Prostate gland (tissue), 2 donors: ENCODE measurements around the gene ZC3H7A.

Source experiments
- POLR2A ChIP-seq: fragments of 450-650 bp; IDR thresholded peaks from one replicate; pipeline ENCODE4 v1.6.1; 2016; ENCODE audit warnings: antibody characterized with exemption, mild to moderate bottlenecking
- POLR2AphosphoS5 ChIP-seq: sonication (generic); formaldehyde crosslinking; IDR thresholded peaks from one replicate; pipeline ENCODE4 v1.6.1; 2017; ENCODE audit warnings: antibody characterized with exemption
- TF ChIP-seq, protein P1 (sequence below), 4 experiments: fragments of 200-600 bp in 2 of 4; fragments of 450-650 bp in 2 of 4; sonication (generic) in 2 of 4; IDR thresholded peaks; 1 replicate in 3 of 4; 2 replicates in 1 of 4; pipeline ENCODE4 v1.5.1; 2016 to 2019; ENCODE audit warnings: antibody characterized with exemption in 4 of 4, mild to moderate bottlenecking in 2 of 4, moderate library complexity in 2 of 4

DNA sequence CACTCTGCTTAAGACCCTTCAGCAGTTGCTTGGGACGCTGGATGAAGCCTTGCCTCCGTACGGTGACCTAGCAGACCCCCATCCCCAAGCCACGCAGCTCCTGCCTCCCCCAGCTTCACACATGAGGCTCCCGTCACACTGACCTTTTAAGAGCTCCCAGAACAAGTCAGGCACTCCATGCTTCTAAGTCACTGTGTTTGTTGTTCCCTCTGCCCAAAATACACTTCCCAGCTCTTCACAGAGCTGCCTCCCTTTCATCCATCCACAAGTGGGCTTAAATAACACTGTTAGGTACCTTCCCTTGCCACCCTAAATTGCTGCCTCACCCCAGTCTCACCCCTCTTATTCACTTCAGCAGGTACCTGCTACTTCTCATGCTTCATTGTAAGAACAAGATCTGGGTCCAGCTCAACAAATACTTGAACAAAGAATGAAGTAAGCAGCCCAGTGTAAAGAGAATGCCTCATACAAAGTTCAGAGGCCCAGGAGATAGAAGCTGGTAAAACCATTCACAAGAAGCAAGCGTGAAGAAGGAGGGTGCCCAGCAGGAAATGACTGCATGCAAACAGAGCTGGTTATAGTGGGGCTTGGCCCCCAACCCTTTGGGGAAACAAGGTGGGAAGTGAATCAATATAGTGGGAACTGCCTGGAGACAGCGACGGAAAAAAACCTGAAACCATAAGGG is 5.8 kb downstream of the ZC3H7A start:
- TF ChIP-seq, protein P1, sequence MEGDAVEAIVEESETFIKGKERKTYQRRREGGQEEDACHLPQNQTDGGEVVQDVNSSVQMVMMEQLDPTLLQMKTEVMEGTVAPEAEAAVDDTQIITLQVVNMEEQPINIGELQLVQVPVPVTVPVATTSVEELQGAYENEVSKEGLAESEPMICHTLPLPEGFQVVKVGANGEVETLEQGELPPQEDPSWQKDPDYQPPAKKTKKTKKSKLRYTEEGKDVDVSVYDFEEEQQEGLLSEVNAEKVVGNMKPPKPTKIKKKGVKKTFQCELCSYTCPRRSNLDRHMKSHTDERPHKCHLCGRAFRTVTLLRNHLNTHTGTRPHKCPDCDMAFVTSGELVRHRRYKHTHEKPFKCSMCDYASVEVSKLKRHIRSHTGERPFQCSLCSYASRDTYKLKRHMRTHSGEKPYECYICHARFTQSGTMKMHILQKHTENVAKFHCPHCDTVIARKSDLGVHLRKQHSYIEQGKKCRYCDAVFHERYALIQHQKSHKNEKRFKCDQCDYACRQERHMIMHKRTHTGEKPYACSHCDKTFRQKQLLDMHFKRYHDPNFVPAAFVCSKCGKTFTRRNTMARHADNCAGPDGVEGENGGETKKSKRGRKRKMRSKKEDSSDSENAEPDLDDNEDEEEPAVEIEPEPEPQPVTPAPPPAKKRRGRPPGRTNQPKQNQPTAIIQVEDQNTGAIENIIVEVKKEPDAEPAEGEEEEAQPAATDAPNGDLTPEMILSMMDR (IDR thresholded peaks at IDR 0.05) = no peak
- TF ChIP-seq POLR2AphosphoS5 (no peak), POLR2A (no peak)
